SU-DHL-6 (cell line): ENCODE results near the gene PCDHGB4.

Experiments used
- EZH2phosphoT487 ChIP-seq: fragments of 200-600 bp; sonication (generic), shearing (Covaris generic); conservative IDR thresholded peaks from 2 replicates; pipeline ENCODE4 v1.6.1; 2018; ENCODE audit warnings: mild to moderate bottlenecking, antibody characterized with exemption, low read length, moderate library complexity, mixed read lengths
- TF ChIP-seq, protein P1 (sequence below): fragments of 200-600 bp; sonication (generic); IDR thresholded peaks from one replicate; pipeline ENCODE4 v1.5.1; 2017; ENCODE audit warnings: antibody characterized with exemption, mild to moderate bottlenecking, low read length, moderate library complexity; ENCODE audit not compliant: insufficient read depth, poor library complexity, severe bottlenecking

DNA sequence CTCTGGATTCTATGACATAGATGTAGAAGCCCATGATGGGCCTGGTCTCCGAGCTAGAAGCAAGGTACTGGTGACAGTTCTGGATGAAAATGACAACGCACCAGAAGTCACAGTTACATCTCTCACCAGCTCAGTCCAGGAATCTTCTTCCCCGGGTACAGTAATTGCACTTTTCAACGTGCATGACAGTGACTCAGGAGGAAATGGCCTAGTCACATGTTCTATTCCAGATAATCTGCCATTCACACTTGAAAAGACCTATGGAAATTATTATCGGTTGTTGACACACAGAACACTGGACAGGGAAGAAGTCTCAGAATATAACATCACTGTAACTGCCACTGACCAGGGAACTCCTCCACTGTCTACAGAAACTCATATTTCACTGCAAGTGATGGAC, 31.4 kb upstream of the PCDHGB4 start:
- TF ChIP-seq, protein P1, sequence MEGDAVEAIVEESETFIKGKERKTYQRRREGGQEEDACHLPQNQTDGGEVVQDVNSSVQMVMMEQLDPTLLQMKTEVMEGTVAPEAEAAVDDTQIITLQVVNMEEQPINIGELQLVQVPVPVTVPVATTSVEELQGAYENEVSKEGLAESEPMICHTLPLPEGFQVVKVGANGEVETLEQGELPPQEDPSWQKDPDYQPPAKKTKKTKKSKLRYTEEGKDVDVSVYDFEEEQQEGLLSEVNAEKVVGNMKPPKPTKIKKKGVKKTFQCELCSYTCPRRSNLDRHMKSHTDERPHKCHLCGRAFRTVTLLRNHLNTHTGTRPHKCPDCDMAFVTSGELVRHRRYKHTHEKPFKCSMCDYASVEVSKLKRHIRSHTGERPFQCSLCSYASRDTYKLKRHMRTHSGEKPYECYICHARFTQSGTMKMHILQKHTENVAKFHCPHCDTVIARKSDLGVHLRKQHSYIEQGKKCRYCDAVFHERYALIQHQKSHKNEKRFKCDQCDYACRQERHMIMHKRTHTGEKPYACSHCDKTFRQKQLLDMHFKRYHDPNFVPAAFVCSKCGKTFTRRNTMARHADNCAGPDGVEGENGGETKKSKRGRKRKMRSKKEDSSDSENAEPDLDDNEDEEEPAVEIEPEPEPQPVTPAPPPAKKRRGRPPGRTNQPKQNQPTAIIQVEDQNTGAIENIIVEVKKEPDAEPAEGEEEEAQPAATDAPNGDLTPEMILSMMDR, result no peak
- TF ChIP-seq EZH2phosphoT487, result no peak
